ENCODE measurements around the gene C6orf15. TPM values are rescaled to one million over a fixed set of nuclear protein-coding genes. Genes with fewer than 3 reads are reported as not detected.

The C6orf15 gene
- total RNA-seq, 1 donor from 2014 or later: not detected

DNA sequence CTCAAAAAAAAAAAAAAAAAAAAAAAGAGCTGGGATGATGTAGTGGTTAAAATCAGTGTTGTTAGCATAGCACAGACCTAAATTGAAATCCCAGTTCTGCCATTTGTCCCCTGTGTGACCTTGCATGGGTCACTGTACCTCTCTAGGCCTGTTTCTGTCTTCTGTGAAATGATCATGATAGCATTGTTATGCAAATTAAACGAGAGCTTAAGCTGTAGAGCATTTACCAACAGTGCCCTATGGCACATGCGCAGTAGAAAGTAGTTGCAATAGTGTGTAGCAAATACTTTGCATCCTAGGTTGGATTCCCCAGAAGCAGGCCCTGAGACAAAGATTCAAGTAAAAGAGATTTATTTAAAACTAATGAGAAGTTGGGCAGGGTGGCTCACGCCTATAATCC lies 19.2 kb upstream of the C6orf15 start:
- intact Hi-C loops (cut with micrococcal nuclease): no loop called here

GRCh38 chr6:31130751-31131150 lies 18.4 kb upstream of the C6orf15 start:
- intact Hi-C loops (cut with micrococcal nuclease): no loop called here

- intact Hi-C loops (cut with micrococcal nuclease): no loop called here
Measured at GRCh38 chr6:31129130-31129529, 16.8 kb upstream of the C6orf15 start.

DNA sequence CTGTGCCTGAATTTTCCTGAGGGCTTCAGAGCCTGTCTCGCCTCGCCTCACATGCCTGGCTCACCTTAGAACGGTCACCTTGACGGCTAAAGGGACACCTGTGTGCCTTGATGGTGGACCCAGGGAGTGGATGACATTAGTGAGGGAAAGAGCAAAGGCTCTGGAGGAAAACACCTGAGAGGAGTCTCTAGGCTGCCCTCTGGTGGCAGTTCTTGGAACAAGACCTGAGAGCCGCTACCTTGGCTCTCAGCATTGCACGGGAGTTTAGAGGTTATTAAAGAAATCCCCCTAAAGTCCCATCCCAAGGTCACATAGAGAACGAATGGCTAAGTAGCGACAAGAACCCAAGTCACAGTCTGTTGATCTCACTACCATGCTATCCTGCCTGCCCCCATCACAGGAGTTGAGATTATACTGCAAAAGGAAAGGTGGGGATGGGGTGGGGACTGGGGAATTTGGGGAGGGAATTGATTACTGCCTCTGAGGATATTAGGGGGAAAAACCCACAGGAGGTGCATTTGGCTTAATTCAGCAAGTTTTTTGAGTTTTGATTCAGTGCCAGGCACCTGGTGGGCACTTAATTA lies 15.8 kb upstream of the C6orf15 start:
- intact Hi-C loops (cut with micrococcal nuclease): no loop called here

GRCh38 chr6:31126396-31127175 lies 14.2 kb upstream of the C6orf15 start:
- intact Hi-C loops (cut with micrococcal nuclease): no loop called here

- intact Hi-C loops (cut with micrococcal nuclease): no loop called here
Measured at GRCh38 chr6:31125586-31126363, 13.4 kb upstream of the C6orf15 start.

- intact Hi-C loops (cut with micrococcal nuclease): no loop called here
Measured at GRCh38 chr6:31125162-31125561, 12.8 kb upstream of the C6orf15 start.

GRCh38 chr6:31122791-31123706 lies 10.7 kb upstream of the C6orf15 start:
- intact Hi-C loops (cut with micrococcal nuclease): no loop called here

DNA sequence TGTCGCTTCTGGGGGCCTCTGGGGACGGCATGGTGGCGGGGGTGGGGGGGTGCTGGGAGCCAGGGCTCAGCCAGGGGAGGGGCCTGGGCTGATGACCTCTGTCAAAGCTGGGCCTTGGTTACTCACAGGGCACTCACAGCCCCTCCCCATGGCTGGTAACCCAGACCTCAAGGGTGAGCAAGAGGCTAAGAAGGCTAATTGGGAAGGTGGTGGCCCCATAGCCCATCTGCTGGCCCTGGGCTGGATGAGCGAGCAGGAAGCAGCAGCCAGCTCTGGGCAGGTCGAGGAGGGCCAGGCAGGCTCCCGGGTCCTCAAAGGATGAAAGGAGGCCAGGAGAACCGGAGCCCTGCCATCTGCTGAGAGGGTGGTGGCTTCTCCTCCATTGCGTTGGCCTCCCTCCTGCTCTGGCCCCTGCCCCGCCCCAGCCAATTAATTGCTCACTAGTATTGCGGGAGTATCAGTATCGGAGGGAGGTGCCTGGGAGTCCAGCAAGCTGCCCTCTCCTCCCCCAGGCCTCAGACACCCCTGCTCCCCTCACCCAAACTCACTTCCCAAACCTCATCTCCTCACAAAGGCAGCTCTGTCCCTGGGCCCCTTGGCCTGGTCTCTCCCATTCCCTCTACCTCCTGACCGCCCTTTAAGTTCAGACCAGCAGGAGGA lies 8.9 kb upstream of the C6orf15 start:
- intact Hi-C loops (cut with micrococcal nuclease): no loop called here

DNA sequence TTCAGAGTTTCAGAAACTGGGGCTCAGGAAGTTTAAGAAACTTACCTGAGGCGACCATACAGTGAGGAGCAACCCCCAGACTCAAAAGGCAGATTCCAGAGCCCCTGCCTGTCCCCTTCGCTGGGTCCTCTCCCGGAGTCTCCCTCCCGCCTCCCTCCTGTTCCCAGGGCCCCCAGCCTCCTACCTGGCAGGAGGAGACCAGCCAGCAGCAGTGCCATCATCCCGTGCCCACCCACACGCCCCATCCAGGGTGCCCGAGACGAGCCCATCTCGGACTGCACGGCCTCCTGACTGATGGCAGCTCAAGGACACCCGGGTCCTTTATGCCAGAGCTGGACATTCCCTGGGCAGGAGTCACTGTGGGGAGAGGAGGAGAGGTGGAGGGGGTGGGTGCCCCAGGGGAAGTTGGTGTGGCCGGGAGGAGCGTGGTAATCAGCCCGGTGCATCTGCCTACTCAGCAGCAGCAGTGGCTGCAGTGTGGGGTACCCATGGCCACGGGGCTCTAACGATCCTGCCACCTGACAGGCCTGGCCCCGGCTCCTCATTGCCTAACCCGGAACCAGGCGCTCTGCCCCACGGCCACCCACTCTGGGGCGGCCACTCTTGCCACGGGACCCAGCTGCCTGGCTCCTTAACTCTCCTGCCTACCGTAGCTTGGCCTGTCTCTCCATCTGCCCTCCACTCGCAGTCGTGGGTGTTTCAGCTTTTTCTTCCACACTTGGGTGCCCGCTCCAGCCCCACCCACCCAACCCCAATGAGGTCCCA lies 8.0 kb upstream of the C6orf15 start, which contains the start of gene CDSN:
TSS of gene CDSN (minus strand) at position 296 of the 765 bp plus-strand sequence. CDS start at position 269, 27 bp downstream.
- intact Hi-C loops (cut with micrococcal nuclease): no loop called here

DNA sequence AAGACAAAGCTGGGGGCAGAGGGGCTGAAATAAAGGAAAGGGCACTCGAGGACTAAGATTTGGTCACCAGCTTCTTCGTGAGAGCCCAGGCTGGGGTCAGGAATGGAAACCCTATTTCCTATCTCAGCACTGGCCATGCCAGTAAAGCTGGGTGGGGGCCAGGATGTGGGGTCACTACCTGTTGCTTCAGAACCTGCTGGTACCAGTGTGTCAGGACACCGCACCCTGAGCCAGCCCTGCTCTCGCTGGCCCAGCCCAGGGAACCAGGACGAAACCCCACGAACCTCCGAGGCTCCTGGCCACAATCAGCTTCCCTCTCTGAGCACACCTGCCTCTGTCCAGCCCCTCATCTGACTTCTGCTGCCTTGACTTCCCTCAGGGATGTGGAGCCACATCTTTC lies 5.8 kb upstream of the C6orf15 start:
- intact Hi-C loops (cut with micrococcal nuclease): no loop called here

- intact Hi-C loops (cut with micrococcal nuclease): no loop called here
Measured at GRCh38 chr6:31116661-31117385, 4.4 kb upstream of the C6orf15 start.

- intact Hi-C loops (cut with micrococcal nuclease): no loop called here
Measured at GRCh38 chr6:31115941-31116560, 3.7 kb upstream of the C6orf15 start.

DNA sequence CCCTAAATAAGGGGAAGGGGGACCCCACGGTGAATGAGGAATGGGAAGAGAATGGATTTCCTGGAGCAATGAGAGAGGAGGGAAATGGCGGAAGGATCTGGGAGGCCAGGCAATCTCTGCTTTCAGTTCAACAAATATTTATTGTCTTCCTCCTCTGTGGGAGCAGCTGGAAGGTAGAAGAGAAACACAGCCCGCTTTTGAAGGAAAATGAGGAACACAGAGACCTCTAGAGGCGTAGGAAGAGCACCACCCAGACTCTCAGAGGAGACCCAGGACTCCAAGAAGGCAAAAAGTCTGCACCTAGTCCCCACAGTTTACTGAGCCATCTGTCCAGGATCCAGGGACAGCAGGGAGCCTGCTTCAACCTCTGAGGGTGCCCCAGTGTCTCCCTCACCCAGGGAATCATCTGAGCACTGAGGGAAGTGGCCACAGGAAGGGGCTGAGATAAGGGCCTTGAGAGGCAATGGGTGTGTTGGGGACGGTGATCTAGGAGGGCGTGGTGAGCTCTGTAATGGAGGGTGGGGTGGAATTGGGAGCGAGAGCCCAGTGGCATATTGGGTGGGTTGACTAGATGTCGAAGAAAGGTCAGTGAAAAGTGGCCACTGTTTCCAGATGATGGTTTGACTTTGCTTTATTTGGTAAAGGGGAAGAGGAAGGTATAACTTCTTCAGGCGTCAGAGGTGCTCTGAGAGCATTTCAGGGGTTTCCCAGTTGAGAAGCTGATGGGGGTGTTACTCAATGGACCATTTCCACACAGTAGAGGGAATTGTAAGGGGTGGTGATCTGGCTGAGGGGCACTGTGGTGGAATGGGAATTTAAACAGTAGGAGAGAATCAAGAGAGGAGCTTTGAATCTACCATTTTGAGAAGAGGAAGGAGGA lies 2.8 kb upstream of the C6orf15 start:
- intact Hi-C loops (cut with micrococcal nuclease): no loop called here

- intact Hi-C loops (cut with micrococcal nuclease): no loop called here
Measured at GRCh38 chr6:31114541-31114878, 2.1 kb upstream of the C6orf15 start, which contains the start of gene PSORS1C1. Gene PSORS1C1 (plus strand): TSS chr6:31114800. CDS start chr6:31129633, 14,833 bp downstream.

GRCh38 chr6:31113861-31114540 lies 1.6 kb upstream of the C6orf15 start:
- intact Hi-C loops (cut with micrococcal nuclease): no loop called here

DNA sequence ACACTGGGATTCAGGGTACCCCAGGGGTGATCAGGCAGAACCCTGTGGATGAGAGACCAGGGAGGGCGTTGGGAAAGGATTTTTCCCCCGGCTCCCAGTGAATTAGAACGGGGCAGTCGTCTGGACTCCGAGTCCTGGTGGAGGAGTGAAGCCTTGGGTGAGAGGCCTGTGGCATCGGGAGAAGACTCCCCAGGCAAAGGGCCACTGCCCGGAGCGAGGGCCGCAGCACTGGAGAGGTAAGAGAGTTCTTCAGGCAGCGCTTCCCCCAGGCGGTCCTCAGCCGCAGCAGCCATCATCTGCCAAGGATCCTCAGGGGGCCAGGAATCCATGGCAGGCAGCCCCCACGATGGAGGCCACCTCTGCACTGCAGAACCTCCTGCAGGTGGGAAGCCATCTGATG lies 663 bp downstream of the C6orf15 start:
- intact Hi-C loops (cut with micrococcal nuclease): no loop called here

Measured in T-helper 2 cell treated with Interferon-gamma antibody and Interleukin-4, amounts not matched to agents 100 ng/mL and 5 ng/mL, for 36 hours (primary cell).